Stimulated activated CD4-positive, alpha-beta T cell treated with anti-CD3 and anti-CD28 coated beads, TNF-alpha, amount 100 ng/mL, for 1 hour (primary cell): ENCODE data around the gene MAN2B2.
"Not testable (repeated sequence)": the region's sequence is repeated elsewhere in the genome, so short reads cannot be mapped to it uniquely, and the experiment has no call there.

ENCODE experiments used
- DNase-seq, 3 donors: peaks; one replicate each; pipeline ENCODE4 v3.0.0-alpha.2; 2020; ENCODE audit warnings: low read depth in 3 of 3, low spot score in 1 of 3

The MAN2B2 gene

GRCh38 chr4:6613676-6614651 lies 39.0 kb downstream of the MAN2B2 start:
- DNase-seq, result no peak

- no peak for DNase-seq
These were observed 39.8 kb downstream of the MAN2B2 start for GRCh38 chr4:6614701-6615230.

- DNase-seq, result no peak
These were observed 41.4 kb downstream of the MAN2B2 start for GRCh38 chr4:6616087-6616995.

- DNase-seq, result no peak
These were observed 42.3 kb downstream of the MAN2B2 start for GRCh38 chr4:6617246-6617645.

GRCh38 chr4:6618386-6619115 lies 43.6 kb downstream of the MAN2B2 start:
- DNase-seq, result no peak

- no peak for DNase-seq
These were observed 44.1 kb downstream of the MAN2B2 start for GRCh38 chr4:6619116-6619465.

GRCh38 chr4:6619466-6620255 lies 44.7 kb downstream of the MAN2B2 start:
- no peak for DNase-seq

GRCh38 chr4:6620296-6620695 lies 45.3 kb downstream of the MAN2B2 start:
- DNase-seq, result no peak

GRCh38 chr4:6620891-6621555 lies 46.0 kb downstream of the MAN2B2 start:
- DNase-seq, result no peak

- DNase-seq, result no peak
These were observed 46.6 kb downstream of the MAN2B2 start for GRCh38 chr4:6621556-6621927.

- no peak for DNase-seq
These were observed 47.8 kb downstream of the MAN2B2 start for GRCh38 chr4:6622744-6623143.

- DNase-seq, result no peak
These were observed 50.3 kb downstream of the MAN2B2 start for GRCh38 chr4:6625256-6625655.

GRCh38 chr4:6626066-6626465 lies 51.1 kb downstream of the MAN2B2 start:
- no peak for DNase-seq

- DNase-seq, result no peak
These were observed 52.8 kb downstream of the MAN2B2 start for GRCh38 chr4:6627832-6628231.

- DNase-seq, result not testable (repeated sequence)
These were observed 53.5 kb downstream of the MAN2B2 start for GRCh38 chr4:6628484-6628883.

GRCh38 chr4:6632125-6632524 lies 57.1 kb downstream of the MAN2B2 start:
- no peak for DNase-seq

GRCh38 chr4:6633091-6633906 lies 58.3 kb downstream of the MAN2B2 start:
- DNase-seq, result no peak

GRCh38 chr4:6634746-6635145 lies 59.8 kb downstream of the MAN2B2 start:
- DNase-seq, result no peak

- DNase-seq, result no peak
These were observed 64.2 kb downstream of the MAN2B2 start for GRCh38 chr4:6639137-6639680.
